Spleen (tissue), 11 donors: ENCODE results near the gene HOOK1. TPM values are rescaled to one million over a fixed set of nuclear protein-coding genes. Genes with fewer than 3 reads are reported as not detected.
"Not testable (repeated sequence)": the region's sequence is repeated elsewhere in the genome, so short reads cannot be mapped to it uniquely, and the experiment has no call there.

Source experiments
- DNase-seq: peaks from one replicate; pipeline ENCODE4 v3.0.0-alpha.2; 2020
- H3K27ac ChIP-seq, 8 donors: fragments of 200-600 bp; sonication (generic) in 7 of 8; 1 replicate in 4 of 8; 2 replicates in 4 of 8; pipeline versions ENCODE4 v1.5.0 to v1.8.0; 2016 to 2021; ENCODE audit warnings: inconsistent platforms in 4 of 8, mild to moderate bottlenecking in 4 of 8, moderate library complexity in 1 of 8
- H3K27me3 ChIP-seq, 7 donors: fragments of 200-600 bp; sonication (generic) in 6 of 7; replicated peaks in 1 of 7; 1 replicate in 4 of 7; 2 replicates in 3 of 7; pipeline versions ENCODE4 v1.5.0 to v1.8.0; 2016 to 2021; ENCODE audit warnings: inconsistent platforms in 3 of 7, mild to moderate bottlenecking in 1 of 7
- H3K36me3 ChIP-seq, 6 donors: fragments of 200-600 bp; sonication (generic) in 5 of 6; 1 replicate in 4 of 6; 2 replicates in 2 of 6; pipeline versions ENCODE4 v1.5.0 to v1.8.0; 2016 to 2021; ENCODE audit warnings: inconsistent platforms in 2 of 6
- H3K4me1 ChIP-seq, 6 donors: fragments of 200-600 bp; sonication (generic) in 5 of 6; 1 replicate in 3 of 6; 2 replicates in 3 of 6; pipeline versions ENCODE4 v1.5.0 to v1.8.0; 2016 to 2021; ENCODE audit warnings: inconsistent platforms in 3 of 6
- H3K4me3 ChIP-seq, 8 donors: fragments of 200-600 bp; sonication (generic) in 7 of 8; 1 replicate in 4 of 8; 2 replicates in 4 of 8; pipeline versions ENCODE4 v1.5.0 to v1.8.0; 2016 to 2021; ENCODE audit warnings: inconsistent platforms in 4 of 8, mild to moderate bottlenecking in 4 of 8, moderate library complexity in 2 of 8
- H3K9me3 ChIP-seq, 8 donors: fragments of 200-600 bp; sonication (generic) in 7 of 8; 1 replicate in 4 of 8; 2 replicates in 4 of 8; pipeline versions ENCODE4 v1.5.0 to v1.8.0; 2016 to 2021; ENCODE audit warnings: inconsistent platforms in 4 of 8
- POLR2A ChIP-seq, 3 donors: fragments of 450-650 bp; IDR thresholded peaks; one replicate each; pipeline ENCODE4 v1.5.1; 2017; ENCODE audit warnings: antibody characterized with exemption in 3 of 3, mild to moderate bottlenecking in 1 of 3
- POLR2AphosphoS5 ChIP-seq, 3 donors: sonication (generic); formaldehyde crosslinking; IDR thresholded peaks; one replicate each; pipeline ENCODE4 v1.5.1; 2017; ENCODE audit warnings: antibody characterized with exemption in 3 of 3
- WGBS, 5 donors: extraction: QIAGEN DNeasy Blood & Tissue Kit in 3 of 5; methylation state at CpG; one replicate each; pipeline versions ENCODE4 v1.1.5 to v1.1.7; 2013 to 2018; 5-methylcytosine and 5-hydroxymethylcytosine counted together
- intact Hi-C: fragments of 100-400 bp; cut with DNase I; formaldehyde crosslinking; loops from one replicate; pipeline ENCODE4 v1.15.0; 2023; ENCODE audit warnings: low total_unique reads
- polyA plus RNA-seq, 3 donors: library from polyadenylated mRNA; stranded (reverse); fragments of 200-250 nt; gene quantifications; one replicate each; pipeline ENCODE4 v1.2.1, GENCODE V29; 2013
- total RNA-seq, 7 donors: library from RNA; depleted of rRNA in 3 of 7; stranded (reverse); fragments of >200 nt in 3 of 7; fragmentation: NEBNext Ultra II Directional in 4 of 7; extraction: Animal tissue kit (Norgen Biotek cat#: 25700) in 4 of 7; gene quantifications; one replicate each; pipeline versions ENCODE4 v1.1.0 to v1.2.1, GENCODE V29; 2016 to 2021
- TF ChIP-seq, protein P1 (sequence below), 11 experiments: fragments of 200-600 bp in 7 of 11; fragments of 450-650 bp in 4 of 11; sonication (generic) in 4 of 11; IDR thresholded peaks in 8 of 11; conservative IDR thresholded peaks in 3 of 11; 1 replicate in 7 of 11; 2 replicates in 4 of 11; pipeline versions ENCODE4 v1.4.0 to v1.8.0; 2016 to 2021; ENCODE audit warnings: antibody characterized with exemption in 11 of 11, inconsistent platforms in 4 of 11, mild to moderate bottlenecking in 1 of 11
- donor health status: healthy with polysubstance abuse.
- donor health status: DM: no; HTN: no; CAD: no; lungs with moderate emphysema.
- donor health status: DM: no; HTN: no; CAD: no.
- donor health status: Bipolar disorder and iron deficiency.
- donor health status: healthy.
- donor health status: DM: no; HTN: no; CAD: no.
- donor health status: DM: yes; HTN: yes; CAD: no.

Gene HOOK1
- total and polyA plus RNA-seq, 10 donors = 1.1 to 6.9 (median 3.9) TPM

DNA sequence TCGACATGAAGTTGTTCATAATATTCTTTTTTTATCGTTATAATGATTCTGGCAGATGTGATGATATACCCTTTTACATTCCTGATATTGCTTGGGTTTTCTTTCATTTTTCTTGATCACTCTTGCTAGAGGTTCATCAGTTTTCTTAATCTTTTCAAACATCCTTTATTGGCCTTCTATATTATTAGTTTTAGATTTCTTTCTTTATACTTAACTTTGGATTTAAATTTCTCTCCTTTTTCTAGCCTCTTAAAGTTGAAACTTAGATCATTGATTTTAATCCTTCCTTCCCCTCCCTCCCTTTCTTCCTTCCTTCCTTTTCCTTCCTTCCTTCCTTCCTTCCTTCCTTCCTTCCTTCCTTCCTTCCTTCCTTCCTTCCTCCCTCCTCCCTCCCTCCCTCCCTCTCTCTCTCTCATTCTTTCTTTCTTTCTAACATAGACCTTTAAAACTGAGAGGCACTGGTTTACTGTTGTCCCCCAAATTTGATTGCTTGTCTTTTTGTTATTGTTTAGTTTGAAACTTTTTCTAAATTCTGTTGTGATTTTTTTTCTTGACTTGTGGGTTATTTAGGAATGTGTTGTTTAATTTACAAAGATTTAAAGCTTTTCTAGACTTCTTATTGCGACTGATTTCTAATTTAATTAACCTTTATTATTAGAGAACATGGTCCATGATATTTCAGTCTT lies 31.6 kb downstream of the HOOK1 start:
- Histone ChIP-seq H3K9me3 (no peaks in the 10 kb centered on the region), H3K36me3 (peaks cover 0 to 33% (median 0%) of the 10 kb centered on the region in 6 donors), H3K4me3 (no peak overlapping the region), H3K27me3 (no peaks in the 10 kb centered on the region), H3K4me1 (no peaks in the 10 kb centered on the region), H3K27ac (no peak overlapping the region)
- no peak for TF ChIP-seq POLR2AphosphoS5 (IDR thresholded peaks at IDR 0.05)
- TF ChIP-seq, protein P1, sequence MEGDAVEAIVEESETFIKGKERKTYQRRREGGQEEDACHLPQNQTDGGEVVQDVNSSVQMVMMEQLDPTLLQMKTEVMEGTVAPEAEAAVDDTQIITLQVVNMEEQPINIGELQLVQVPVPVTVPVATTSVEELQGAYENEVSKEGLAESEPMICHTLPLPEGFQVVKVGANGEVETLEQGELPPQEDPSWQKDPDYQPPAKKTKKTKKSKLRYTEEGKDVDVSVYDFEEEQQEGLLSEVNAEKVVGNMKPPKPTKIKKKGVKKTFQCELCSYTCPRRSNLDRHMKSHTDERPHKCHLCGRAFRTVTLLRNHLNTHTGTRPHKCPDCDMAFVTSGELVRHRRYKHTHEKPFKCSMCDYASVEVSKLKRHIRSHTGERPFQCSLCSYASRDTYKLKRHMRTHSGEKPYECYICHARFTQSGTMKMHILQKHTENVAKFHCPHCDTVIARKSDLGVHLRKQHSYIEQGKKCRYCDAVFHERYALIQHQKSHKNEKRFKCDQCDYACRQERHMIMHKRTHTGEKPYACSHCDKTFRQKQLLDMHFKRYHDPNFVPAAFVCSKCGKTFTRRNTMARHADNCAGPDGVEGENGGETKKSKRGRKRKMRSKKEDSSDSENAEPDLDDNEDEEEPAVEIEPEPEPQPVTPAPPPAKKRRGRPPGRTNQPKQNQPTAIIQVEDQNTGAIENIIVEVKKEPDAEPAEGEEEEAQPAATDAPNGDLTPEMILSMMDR (IDR thresholded peaks at IDR 0.05 in 8 of 11, conservative IDR thresholded peaks at IDR 0.05 in 3 of 11) = no peak
- no peak for TF ChIP-seq POLR2A (IDR thresholded peaks at IDR 0.05)
- no peak for DNase-seq
- intact Hi-C loops = no loop called here
- WGBS, 5 donors = 94 to 98% (median 96%) methylated on average over 3 of the region's 3 CpGs

DNA sequence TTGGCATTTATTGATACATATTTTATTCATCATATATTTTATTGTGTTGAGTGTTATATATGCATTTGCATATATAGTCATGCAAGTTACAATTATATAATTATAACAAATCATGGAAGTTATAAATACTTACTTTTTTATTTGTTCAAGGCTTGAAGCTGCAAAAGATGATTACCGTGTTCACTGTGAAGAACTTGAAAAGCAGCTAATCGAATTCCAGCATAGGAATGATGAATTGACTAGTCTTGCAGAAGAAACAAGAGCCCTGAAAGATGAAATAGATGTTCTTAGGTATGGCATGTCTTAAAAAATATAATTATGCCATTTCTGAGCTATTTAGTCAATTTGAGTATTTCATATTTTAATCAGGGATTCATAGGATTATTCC lies 32.1 kb downstream of the HOOK1 start:
- peaks cover 0 to 27% (median 0%) of the 10 kb centered on the region in 6 donors for H3K36me3 ChIP-seq
- H3K27me3 ChIP-seq = no peaks in the 10 kb centered on the region
- intact Hi-C loops = no loop called here
- TF ChIP-seq POLR2A (IDR thresholded peaks at IDR 0.05) (no peak), POLR2AphosphoS5 (IDR thresholded peaks at IDR 0.05) (no peak)
- TF ChIP-seq, protein P1 (IDR thresholded peaks at IDR 0.05 in 8 of 11, conservative IDR thresholded peaks at IDR 0.05 in 3 of 11) = no peak
- H3K4me1 ChIP-seq = no peaks in the 10 kb centered on the region
- H3K4me3 ChIP-seq = no peak overlapping the region
- DNase-seq = no peak
- H3K27ac ChIP-seq = no peak overlapping the region
- no peaks in the 10 kb centered on the region for H3K9me3 ChIP-seq
- WGBS, 5 donors = 91 to 98% (median 94%) methylated on average over 2 of the region's 2 CpGs

DNA sequence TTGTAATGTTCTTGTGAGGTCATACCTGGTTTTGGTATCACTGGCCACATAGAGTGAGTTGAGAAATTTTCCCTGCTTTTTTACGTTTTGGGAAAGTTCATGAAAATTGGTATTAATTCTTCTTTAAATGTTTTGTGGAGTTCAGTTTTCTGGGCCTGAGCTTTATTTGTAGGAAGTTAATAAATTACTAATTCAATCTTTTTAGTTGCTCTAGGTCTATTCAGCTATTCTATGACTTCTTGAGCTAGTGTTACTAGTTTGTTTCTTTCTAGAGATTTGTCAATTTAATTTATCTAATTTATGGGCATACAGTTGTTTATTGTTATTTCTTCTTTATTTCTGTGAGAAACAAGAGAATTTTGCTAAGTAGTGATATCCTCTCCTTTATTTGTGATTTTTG lies 37.4 kb downstream of the HOOK1 start:
- Histone ChIP-seq H3K4me1 (no peaks in the 10 kb centered on the region), H3K27ac (no peak overlapping the region), H3K4me3 (no peak overlapping the region), H3K9me3 (peaks cover 0 to 7% (median 3%) of the 10 kb centered on the region in 8 donors), H3K27me3 (no peaks in the 10 kb centered on the region), H3K36me3 (peaks cover 0 to 19% (median 0%) of the 10 kb centered on the region in 6 donors)
- 87 to 98% (median 89%) methylated on average over 1 of the region's 1 CpG for WGBS, 5 donors
- intact Hi-C loops = no loop called here
- no peak for DNase-seq
- TF ChIP-seq, protein P1 (IDR thresholded peaks at IDR 0.05 in 8 of 11, conservative IDR thresholded peaks at IDR 0.05 in 3 of 11) = no peak
- TF ChIP-seq POLR2A (IDR thresholded peaks at IDR 0.05) (no peak), POLR2AphosphoS5 (IDR thresholded peaks at IDR 0.05) (no peak)

DNA sequence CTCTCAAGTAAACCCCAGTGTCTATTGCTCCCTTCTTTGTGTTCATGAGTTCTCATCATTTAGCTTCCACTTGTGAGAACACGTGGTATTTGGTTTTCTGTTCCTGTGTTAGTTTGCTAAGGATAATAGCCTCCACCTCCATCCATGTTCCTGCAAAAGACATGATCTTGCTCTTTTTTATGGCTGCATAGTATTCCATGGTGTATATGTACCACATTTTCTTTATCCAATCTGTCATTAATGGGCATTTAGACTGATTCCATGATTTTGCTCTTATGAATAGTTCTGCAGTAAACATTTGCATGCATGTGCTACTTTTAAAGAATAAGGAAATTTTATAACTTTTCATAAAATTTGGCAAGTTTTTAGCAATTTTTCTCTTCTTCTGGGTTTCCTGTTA lies 40.5 kb downstream of the HOOK1 start:
- H3K4me3 ChIP-seq, H3K9me3 ChIP-seq, H3K36me3 ChIP-seq, intact Hi-C loops, H3K27me3 ChIP-seq, H3K27ac ChIP-seq, DNase-seq, H3K4me1 ChIP-seq: not testable (repeated sequence)
- WGBS, 5 donors = 86 to 100% (median 91%) methylated on average over 1 of the region's 1 CpG
